GM19395 (cell line): Measurements from ENCODE around the gene ZBTB40.

Source experiments
- ATAC-seq: cut with Tn5 transposase; IDR thresholded peaks from one replicate; pipeline ENCODE4 v1.9.1; 2021; ENCODE audit warnings: mild to moderate bottlenecking, moderate library complexity; ENCODE audit not compliant: unreplicated experiment

Gene ZBTB40

DNA sequence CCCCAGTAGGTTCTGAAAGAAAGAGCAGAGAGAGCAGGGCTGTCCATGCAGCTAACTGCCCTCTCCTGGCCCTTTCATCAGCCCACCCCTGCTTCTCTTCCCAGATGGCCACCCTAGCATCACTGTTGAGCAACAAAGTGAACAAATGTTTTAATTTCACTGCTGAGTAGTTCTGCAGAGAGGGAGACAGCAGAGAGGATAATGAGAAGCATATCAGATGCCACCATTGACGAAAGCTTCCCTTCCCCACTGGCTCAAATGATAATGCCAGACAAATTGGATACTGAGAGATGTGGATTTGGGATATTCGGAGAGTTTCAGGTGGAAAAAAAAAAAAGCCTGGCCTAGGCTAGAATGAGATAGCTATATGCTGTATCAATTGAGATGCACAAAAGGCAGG is 46.8 kb downstream of the ZBTB40 start:
- no peak for ATAC-seq

DNA sequence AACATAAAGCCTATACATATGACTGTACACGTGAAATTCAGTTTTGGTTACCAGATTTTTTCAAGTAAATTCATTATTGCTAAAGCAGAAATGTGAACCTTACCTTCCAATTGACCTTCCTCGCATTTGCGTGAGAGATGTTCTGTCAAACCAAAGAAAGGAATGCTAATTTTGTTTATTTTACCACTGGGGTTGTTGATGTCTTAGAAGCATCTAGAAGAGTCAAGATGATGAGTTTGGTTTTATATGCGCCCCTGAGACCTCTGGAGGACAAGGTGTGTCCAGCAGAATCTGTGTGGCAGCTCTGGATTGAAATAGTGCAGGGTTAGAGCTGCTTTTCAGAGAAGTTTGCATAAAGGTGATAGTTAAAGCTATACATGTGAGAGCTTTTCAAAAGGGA is 48.4 kb downstream of the ZBTB40 start:
- no peak for ATAC-seq

GRCh38 chr1:22500471-22500870 is 48.8 kb downstream of the ZBTB40 start:
- no peak for ATAC-seq

DNA sequence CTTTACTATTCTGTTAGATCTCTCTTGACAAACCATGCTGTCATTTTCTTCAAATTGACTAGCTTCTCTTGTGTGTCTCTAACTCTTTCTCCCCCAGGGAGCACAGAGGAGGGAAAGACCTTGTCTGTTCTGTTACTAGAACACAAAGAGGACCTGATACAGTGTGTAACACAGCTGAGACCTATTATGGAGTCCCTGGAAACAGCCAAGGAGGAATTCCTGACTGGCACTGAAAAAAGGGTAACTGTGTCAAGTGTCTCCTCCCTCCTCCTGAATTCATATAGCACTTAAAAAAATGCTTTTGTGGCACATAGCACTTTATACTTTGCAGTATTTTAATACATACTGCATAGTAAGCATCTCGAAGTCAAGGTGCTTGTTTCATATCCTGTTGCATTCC is 50.6 kb downstream of the ZBTB40 start:
- no peak for ATAC-seq

- no peak for ATAC-seq
Measured at GRCh38 chr1:22503721-22504410, 52.2 kb downstream of the ZBTB40 start.

- no peak for ATAC-seq
Measured at GRCh38 chr1:22506130-22506692, 54.6 kb downstream of the ZBTB40 start.

DNA sequence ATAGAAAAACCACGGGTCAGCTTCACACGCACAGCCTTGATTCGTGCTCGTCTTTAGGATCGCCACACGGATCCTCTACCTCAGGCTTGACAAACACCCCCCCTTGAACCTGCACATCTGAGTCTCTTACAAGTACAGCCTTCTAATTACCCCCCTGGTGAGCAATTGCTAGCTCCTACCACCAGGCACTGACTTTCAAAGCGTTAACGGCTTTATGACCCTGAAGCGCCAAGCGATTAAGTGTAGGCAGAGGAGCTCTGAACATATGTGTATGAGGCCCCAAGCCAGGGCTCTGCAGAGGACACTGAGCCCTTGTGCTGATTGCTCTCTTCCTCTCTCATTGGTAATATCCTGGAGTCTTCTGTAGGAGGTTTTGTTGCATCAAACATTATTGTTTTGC is 55.9 kb downstream of the ZBTB40 start:
- no peak for ATAC-seq

- no peak for ATAC-seq
Measured at GRCh38 chr1:22508329-22508728, 56.7 kb downstream of the ZBTB40 start.

GRCh38 chr1:22508991-22509390 is 57.3 kb downstream of the ZBTB40 start:
- ATAC-seq = no peak

- no peak for ATAC-seq
Measured at GRCh38 chr1:22509815-22510214, 58.2 kb downstream of the ZBTB40 start.

DNA sequence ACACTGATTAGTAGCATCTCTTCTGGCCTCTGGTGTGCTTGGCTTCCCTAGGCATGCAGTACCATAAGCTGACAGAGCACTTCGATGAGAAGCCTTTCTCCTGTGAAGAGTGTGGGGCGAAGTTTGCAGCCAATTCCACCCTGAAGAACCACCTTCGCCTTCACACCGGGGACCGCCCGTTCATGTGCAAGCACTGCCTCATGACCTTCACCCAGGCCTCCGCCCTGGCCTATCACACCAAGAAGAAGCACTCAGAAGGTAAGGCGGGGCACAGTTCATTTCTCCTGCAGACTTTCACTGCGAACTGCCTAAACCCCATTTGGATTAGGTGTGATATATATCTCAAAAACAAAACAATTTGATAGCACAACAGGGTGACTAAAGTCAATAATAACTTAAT is 61.2 kb downstream of the ZBTB40 start:
- no peak for ATAC-seq

DNA sequence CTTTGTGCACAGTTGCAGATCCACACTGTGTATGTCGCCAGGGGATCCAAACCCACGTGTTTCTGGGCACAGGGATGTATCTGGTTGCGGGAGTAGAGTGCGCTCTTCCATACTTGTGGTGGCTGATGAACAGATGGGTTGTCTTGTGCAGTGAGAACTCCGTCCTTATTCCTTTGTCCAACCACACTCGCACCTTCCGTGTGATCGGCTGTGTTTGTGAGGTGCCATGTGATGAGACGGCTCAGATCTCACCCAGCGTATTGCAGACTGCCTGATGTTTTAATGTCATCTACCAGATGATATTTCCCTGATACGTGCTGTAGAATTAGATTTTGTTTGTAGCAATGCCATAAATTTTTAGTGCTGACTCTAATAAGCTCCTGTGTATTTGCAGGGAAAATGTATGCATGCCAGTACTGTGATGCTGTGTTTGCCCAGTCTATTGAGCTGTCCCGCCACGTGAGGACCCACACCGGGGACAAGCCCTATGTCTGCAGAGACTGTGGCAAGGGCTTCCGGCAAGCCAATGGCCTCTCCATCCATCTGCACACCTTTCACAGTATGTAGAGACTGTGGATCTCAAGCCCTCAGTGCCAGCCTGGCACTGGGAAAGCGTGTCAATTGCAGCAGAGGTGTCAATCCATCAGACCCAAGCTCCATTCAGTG is 65.4 kb downstream of the ZBTB40 start:
- no peak for ATAC-seq

DNA sequence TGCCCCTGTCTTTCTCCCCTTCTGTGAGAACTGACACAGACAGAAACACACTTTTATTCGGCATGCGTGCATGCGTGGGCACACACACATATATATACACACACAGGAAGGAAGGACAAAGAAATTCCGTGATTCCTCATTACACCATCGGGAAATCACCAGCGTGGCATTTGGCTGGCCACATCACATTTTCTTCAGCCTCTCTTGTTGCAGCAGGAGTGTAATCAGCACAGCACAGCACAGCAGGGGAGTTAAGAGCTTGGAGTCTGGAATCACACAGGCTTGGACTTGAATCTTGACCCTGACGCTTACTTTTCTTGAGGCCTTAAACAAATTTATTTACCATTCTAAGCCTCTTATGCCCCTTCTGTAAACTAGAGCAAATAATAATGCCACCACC is 66.3 kb downstream of the ZBTB40 start:
- ATAC-seq = no peak

DNA sequence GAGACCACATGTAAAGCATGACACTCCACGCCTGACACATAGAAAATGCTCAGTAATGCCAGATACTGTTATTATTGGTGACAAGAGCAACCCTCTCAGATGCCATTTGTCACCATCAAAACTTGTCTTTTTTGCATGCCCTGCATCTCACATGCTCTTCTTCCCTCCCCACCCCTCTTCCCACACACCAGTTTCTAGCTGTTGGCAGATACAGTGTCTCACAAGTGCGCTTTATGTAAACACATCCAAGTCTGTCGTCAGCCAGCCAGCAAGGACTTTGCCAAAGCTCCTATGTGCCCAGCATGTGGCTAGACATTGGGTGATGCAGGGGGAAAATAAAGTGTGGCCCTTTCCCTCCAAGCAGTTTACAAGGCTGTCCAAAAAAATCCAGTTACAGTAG is 66.7 kb downstream of the ZBTB40 start:
- no peak for ATAC-seq

DNA sequence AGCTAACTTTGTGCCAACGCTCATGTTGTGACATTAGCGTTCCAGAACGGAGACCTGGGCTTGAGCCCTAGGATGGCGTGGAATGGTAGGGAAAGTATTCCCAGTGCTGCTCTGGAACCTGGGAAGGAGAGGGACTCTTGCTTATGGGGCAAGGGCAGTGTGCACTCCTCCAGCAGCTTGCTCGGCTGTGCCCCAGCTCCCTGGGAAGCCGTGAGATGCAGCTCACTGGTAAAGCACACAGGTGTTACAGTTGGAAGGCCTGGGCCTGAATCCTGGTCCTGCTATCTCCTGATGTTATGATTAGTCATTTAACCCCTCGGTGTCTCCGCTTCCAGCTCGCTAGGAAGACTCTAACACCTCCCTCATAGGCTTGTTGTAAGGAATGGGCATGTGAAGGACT is 69.2 kb downstream of the ZBTB40 start:
- ATAC-seq = no peak

DNA sequence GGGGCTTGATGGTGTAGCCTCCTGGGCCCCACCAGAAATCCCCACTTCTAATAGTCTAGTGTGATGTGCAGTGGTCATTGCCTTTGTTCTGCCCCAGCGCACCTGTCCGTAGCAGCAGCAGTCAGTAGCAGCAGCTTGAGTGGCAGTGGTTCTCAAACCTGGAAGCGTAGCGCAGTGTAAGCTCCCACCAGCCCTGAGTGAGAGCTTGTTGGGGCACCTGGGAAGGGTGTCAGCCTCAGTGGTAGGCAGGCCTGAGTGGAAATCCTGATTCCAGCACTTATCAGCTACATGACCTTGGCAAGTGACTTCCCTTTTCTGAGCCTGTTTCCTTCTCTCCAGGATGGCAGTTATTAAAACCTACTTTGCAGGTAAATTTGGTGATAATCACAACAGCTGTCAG is 70.0 kb downstream of the ZBTB40 start:
- ATAC-seq = no peak

DNA sequence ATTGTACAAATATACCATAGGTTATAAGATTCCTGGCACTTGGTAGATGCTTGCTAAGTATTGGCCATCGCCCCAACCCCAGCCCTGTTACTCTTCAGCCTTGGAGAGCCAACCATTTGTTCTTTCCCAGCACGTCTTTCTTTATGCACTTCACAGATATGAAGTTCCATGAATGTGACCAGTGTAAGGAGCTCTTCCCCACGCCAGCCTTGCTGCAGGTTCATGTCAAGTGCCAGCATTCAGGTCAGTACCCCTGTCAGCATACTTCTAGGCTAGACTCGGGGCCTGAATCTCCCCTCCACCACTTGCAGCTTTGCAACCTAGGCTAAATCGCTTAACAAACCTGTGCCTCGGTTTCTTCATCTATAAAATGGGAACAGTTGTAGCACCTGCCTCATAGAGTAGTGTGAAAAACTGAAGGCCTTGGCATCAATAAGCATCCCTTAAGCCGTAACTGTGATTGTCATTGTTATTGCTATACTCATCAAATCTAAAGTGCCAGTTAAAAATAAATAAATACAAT is 70.6 kb downstream of the ZBTB40 start:
- no peak for ATAC-seq

DNA sequence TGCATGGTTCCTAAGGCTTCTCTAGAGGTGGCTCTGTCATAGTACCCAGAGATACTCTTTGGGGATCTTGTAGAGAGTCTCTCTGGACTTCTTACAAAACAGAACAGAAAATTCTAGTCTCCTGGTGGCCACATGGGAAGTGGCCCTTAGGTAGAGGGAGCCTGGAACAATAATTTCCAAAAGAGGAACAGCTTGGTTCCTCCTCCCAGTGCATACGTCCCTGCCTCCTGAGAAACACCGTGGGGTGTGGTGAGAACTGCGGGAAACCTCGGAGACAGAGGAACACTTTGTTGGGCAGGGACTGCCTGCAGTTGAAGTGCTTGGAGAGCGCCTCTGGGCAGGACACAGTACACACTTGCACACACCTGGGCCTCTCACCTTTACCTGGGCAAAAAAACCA is 72.8 kb downstream of the ZBTB40 start:
- ATAC-seq = no peak

- no peak for ATAC-seq
Measured at GRCh38 chr1:22525211-22525610, 73.6 kb downstream of the ZBTB40 start.

GRCh38 chr1:22525646-22526045 is 74.0 kb downstream of the ZBTB40 start:
- ATAC-seq = no peak

GRCh38 chr1:22526098-22526497 is 74.4 kb downstream of the ZBTB40 start:
- ATAC-seq = no peak

- no peak for ATAC-seq
Measured at GRCh38 chr1:22526677-22527076, 75.0 kb downstream of the ZBTB40 start.
